Measurements from ENCODE around the gene MEN1. TPM values are rescaled to one million over a fixed set of nuclear protein-coding genes. Genes with fewer than 3 reads are reported as not detected.

Gene MEN1
- polyA plus RNA-seq, 1 donor from 2014 or later = 36.4 TPM

DNA sequence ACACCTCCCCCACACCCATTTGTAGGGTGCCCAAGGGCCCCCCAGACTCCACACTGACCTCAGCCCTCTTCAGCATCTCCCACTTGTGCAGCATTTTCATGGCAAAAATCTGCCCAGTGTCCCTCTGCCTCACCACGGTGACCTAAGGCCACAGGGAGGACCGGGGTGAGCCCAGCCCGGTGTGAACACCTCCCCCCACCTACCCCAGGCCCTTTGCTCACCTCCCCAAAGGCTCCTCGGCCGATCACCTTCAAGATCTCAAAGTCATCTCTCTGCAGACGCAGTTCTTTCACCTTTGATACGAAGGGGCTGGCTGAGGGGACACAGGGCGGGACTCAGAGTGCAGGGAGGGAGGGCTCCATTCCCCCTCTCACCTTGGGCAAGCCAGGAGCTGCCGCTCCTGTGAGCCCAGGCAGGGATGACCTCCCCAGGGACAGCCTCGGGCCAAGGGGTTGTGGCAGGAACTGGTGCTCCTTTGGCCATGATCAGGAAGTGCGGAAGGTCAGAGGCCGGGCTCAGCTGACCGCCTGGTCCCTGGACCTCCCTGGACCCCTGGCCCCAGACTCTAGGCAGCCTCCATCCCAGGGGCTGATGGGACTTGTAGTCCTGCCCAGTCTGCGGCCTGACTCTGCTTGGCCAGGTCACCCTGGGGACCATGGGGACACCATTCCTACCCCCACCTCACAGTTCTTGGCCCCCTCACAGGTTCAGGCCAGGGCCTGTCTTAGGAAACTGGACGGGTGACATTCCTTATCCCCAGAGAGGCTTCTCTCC lies 31.4 kb upstream of the MEN1 start:
- Mint-ChIP-seq H3K27me3 (no peaks in the 10 kb centered on the region), H3K4me3 (no peak overlapping the region), H3K4me1 (peaks cover 5 to 10% (median 9%) of the 10 kb centered on the region in 3 donors), H3K27ac (no peak overlapping the region), H3K9me3 (no peaks in the 10 kb centered on the region), H3K36me3 (no peaks in the 10 kb centered on the region)

DNA sequence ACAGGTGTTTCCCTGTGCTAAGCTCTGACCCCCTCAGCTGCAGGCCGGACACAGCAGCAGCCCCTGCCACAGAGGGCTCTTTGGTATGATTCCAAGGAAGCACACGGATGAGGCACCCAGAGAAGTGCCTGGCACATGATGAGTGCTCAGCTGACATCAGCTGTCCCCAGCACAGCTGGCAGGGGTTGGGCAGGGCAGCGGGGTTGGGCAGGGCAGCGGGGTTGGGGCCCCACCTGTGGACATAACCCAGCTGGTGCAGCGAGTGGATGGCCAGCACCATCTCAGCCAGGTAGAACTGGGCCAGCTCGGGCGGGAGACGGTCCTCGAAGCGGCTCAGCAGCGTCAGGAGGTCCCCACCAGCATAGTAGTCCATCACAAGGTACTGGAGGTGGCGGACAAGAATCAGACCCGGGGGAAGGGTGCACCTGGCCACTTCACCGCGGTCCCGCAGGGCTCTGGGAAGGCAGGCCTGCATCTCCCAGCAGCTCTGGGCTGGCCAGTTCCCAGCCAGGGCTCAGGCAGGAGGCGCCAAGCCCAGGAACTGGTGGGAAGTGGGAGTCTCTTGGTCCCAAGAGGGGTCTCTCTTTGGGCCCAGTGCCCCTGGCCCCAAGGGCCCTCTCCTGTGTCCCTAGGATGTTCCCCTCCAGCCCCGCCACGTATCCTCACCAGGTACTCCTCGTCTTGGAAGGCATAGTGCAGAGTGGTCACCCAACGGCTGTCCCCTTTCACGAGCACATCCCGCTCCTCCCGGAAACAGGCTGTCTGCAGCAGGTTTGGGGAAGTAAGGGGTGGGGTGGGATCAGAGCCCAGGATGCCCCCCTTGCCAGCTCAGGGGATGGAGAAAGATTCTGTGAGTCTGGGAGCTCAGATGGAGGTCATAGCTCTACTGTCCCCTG lies 29.8 kb upstream of the MEN1 start:
- no peak overlapping the region for H3K4me3 Mint-ChIP-seq
- H3K4me1 Mint-ChIP-seq = peaks cover 5 to 9% (median 6%) of the 10 kb centered on the region in 3 donors
- H3K36me3 Mint-ChIP-seq = no peaks in the 10 kb centered on the region
- no peak overlapping the region for H3K27ac Mint-ChIP-seq
- H3K27me3 Mint-ChIP-seq = no peaks in the 10 kb centered on the region
- H3K9me3 Mint-ChIP-seq = no peaks in the 10 kb centered on the region

GRCh38 chr11:64839335-64839734 lies 29.0 kb upstream of the MEN1 start:
- no peak overlapping the region for H3K4me3 Mint-ChIP-seq
- no peaks in the 10 kb centered on the region for H3K9me3 Mint-ChIP-seq
- no peak overlapping the region for H3K27ac Mint-ChIP-seq
- no peaks in the 10 kb centered on the region for H3K27me3 Mint-ChIP-seq
- H3K4me1 Mint-ChIP-seq = peaks cover 5 to 7% (median 5%) of the 10 kb centered on the region in 3 donors
- no peaks in the 10 kb centered on the region for H3K36me3 Mint-ChIP-seq

GRCh38 chr11:64838600-64839334 lies 28.4 kb upstream of the MEN1 start:
- Mint-ChIP-seq H3K36me3 (no peaks in the 10 kb centered on the region), H3K27ac (no peak overlapping the region), H3K27me3 (no peaks in the 10 kb centered on the region), H3K4me3 (no peak overlapping the region), H3K9me3 (no peaks in the 10 kb centered on the region), H3K4me1 (peaks cover under 1 to 4% (median 2%) of the 10 kb centered on the region in 3 donors)

DNA sequence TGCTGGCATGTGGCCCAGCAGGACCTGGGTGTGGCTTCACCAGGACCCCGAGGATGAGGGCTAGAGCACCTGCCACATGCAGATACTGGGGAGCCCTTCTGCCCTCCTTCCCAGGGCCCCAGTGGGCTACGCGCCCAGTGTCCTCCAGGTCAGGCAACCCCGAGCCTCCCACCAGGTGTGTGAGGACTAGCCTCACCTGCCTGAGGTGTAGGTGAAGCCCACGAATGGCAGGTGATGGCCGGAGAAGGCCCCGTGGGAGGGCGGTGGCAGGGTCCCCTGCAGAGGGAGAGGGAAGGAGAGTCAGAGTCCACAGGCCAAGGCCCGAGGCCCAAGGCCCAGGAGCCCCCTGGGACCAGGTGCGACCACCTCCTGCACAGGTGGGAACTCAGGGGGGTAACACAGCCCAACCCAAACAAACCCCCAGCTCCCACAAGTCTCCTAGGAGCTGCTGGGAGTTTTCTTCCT lies 27.6 kb upstream of the MEN1 start:
- H3K27me3 Mint-ChIP-seq = no peaks in the 10 kb centered on the region
- peaks cover 0 to 1% (median 0%) of the 10 kb centered on the region in 3 donors for H3K4me1 Mint-ChIP-seq
- no peaks in the 10 kb centered on the region for H3K9me3 Mint-ChIP-seq
- H3K36me3 Mint-ChIP-seq = no peaks in the 10 kb centered on the region
- no peak overlapping the region for H3K4me3 Mint-ChIP-seq
- H3K27ac Mint-ChIP-seq = no peak overlapping the region

GRCh38 chr11:64836448-64837072 lies 26.2 kb upstream of the MEN1 start:
- Mint-ChIP-seq H3K27me3 (no peaks in the 10 kb centered on the region), H3K27ac (no peak overlapping the region), H3K9me3 (no peaks in the 10 kb centered on the region), H3K4me1 (peaks cover 0 to 2% (median 1%) of the 10 kb centered on the region in 3 donors), H3K4me3 (no peak overlapping the region), H3K36me3 (peaks cover 1% of the 10 kb centered on the region)

GRCh38 chr11:64835616-64836447 lies 25.5 kb upstream of the MEN1 start:
- Mint-ChIP-seq H3K36me3 (peaks cover 1% of the 10 kb centered on the region), H3K27me3 (no peaks in the 10 kb centered on the region), H3K4me1 (peaks cover 0 to 2% (median 1%) of the 10 kb centered on the region in 3 donors), H3K27ac (no peak overlapping the region), H3K9me3 (no peaks in the 10 kb centered on the region), H3K4me3 (no peak overlapping the region)

- H3K4me3 Mint-ChIP-seq = no peak overlapping the region
- peaks cover 1% of the 10 kb centered on the region for H3K36me3 Mint-ChIP-seq
- H3K27me3 Mint-ChIP-seq = no peaks in the 10 kb centered on the region
- no peak overlapping the region for H3K27ac Mint-ChIP-seq
- H3K9me3 Mint-ChIP-seq = no peaks in the 10 kb centered on the region
- H3K4me1 Mint-ChIP-seq = peaks cover 0 to 2% (median 1%) of the 10 kb centered on the region in 3 donors
Observed at GRCh38 chr11:64834723-64835615, 24.6 kb upstream of the MEN1 start.

GRCh38 chr11:64834031-64834722 lies 23.8 kb upstream of the MEN1 start:
- H3K9me3 Mint-ChIP-seq = no peaks in the 10 kb centered on the region
- H3K27me3 Mint-ChIP-seq = no peaks in the 10 kb centered on the region
- no peak overlapping the region for H3K27ac Mint-ChIP-seq
- peaks cover 1% of the 10 kb centered on the region for H3K36me3 Mint-ChIP-seq
- peaks cover 0 to 2% (median 0%) of the 10 kb centered on the region in 3 donors for H3K4me1 Mint-ChIP-seq
- no peak overlapping the region for H3K4me3 Mint-ChIP-seq

DNA sequence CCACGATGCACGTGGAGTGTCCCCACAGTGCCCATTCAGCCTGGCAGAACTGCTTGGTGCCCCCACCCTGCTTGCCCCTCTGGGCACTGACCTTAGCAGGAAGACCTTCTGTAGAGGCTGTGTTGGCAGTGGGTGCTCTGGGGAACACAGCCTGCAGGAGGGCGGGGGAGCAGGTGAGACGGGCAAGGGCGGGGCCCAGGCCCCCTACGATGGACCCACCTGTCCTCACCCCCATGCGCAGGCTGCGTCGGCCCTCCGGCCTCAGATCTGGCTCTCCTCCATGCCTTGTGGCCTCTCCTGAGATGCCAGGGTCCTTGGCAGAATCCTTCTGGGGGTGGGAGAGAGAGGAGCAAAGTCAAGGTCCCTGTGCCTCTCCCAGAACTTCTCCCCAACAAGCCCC lies 23.2 kb upstream of the MEN1 start:
- Mint-ChIP-seq H3K36me3 (peaks cover 1% of the 10 kb centered on the region), H3K9me3 (no peaks in the 10 kb centered on the region), H3K4me3 (no peak overlapping the region), H3K27me3 (no peaks in the 10 kb centered on the region), H3K27ac (no peak overlapping the region), H3K4me1 (peaks cover 0 to 2% (median 0%) of the 10 kb centered on the region in 3 donors)

DNA sequence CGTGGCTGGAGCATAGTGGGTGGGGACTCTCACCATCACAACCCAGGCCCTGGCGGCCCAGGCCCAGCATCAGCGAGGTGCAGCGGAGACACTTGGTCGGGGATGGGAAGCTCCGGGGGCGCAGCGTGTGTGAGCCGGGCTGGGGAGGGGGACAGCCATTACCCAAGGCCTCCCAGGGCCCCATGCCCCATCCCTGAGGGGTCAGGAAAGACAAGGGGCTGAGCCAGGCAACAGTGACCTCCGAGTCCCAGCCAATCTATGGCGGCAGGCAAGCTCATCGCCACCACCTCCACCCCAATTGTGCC lies 22.8 kb upstream of the MEN1 start:
- peaks cover 0 to 2% (median 1%) of the 10 kb centered on the region in 3 donors for H3K4me1 Mint-ChIP-seq
- H3K27me3 Mint-ChIP-seq = no peaks in the 10 kb centered on the region
- peaks cover 3% of the 10 kb centered on the region for H3K36me3 Mint-ChIP-seq
- H3K4me3 Mint-ChIP-seq = no peak overlapping the region
- H3K9me3 Mint-ChIP-seq = no peaks in the 10 kb centered on the region
- no peak overlapping the region for H3K27ac Mint-ChIP-seq

GRCh38 chr11:64832467-64833197 lies 22.3 kb upstream of the MEN1 start:
- H3K36me3 Mint-ChIP-seq = peaks cover 3% of the 10 kb centered on the region
- peak overlapping the region in 1 of 3 donors; percentile 19 for H3K27ac Mint-ChIP-seq
- no peak overlapping the region for H3K4me3 Mint-ChIP-seq
- H3K4me1 Mint-ChIP-seq = peaks cover 0 to 2% (median 2%) of the 10 kb centered on the region in 3 donors
- H3K9me3 Mint-ChIP-seq = no peaks in the 10 kb centered on the region
- H3K27me3 Mint-ChIP-seq = no peaks in the 10 kb centered on the region

Measured in IgD-negative memory B cell (primary cell).